HepG2 (cell line): Measurements from ENCODE around the gene MFSD6. TPM values are rescaled to one million over a fixed set of nuclear protein-coding genes. Genes with fewer than 3 reads are reported as not detected.
A peak's percentile ranks its signal among the peaks of the same experiment; 100 is the strongest.

ENCODE experiments used
- ADNP ChIP-seq: sonication (generic); formaldehyde crosslinking; IDR thresholded peaks from 2 replicates; pipeline ENCODE4 v1.4.0; 2020; ENCODE audit warnings: missing genetic modification reagents
- ATF1 ChIP-seq: IDR thresholded peaks from 2 replicates; pipeline ENCODE4 v1.6.1; 2016; ENCODE audit warnings: mild to moderate bottlenecking, control low read depth
- DNMT1 ChIP-seq: sonication (generic); formaldehyde crosslinking; IDR thresholded peaks from 2 replicates; pipeline ENCODE4 v1.5.1; 2020; ENCODE audit warnings: mild to moderate bottlenecking, missing genetic modification reagents
- GABPA ChIP-seq, 2 experiments: IDR thresholded peaks; 2 replicates each; pipeline ENCODE4 v1.6.1; 2011 to 2016; ENCODE audit warnings: low read depth in 2 of 2, low read length in 1 of 2, missing biosample characterization in 1 of 2, missing genetic modification characterization in 1 of 2
- HNRNPLL ChIP-seq: fragments of 200-400 bp; formaldehyde crosslinking; IDR thresholded peaks from 2 replicates; pipeline ENCODE4 v1.6.1; 2017; ENCODE audit warnings: mild to moderate bottlenecking, low read depth, low read length; ENCODE audit not compliant: poor library complexity, severe bottlenecking
- MAFF ChIP-seq: IDR thresholded peaks from 2 replicates; pipeline ENCODE4 v1.6.1; 2011; ENCODE audit warnings: low read depth, low read length, improper control_type of control experiment
- MEIS1 ChIP-seq: sonication (generic); formaldehyde crosslinking; IDR thresholded peaks from 2 replicates; pipeline ENCODE4 v1.9.0; 2021; ENCODE audit warnings: mild to moderate bottlenecking, missing genetic modification reagents, moderate library complexity, borderline replicate concordance
- MYNN ChIP-seq: sonication (generic); formaldehyde crosslinking; IDR thresholded peaks from 2 replicates; pipeline ENCODE4 v1.4.0; 2020; ENCODE audit warnings: mild to moderate bottlenecking, low read depth, missing genetic modification reagents
- NFIC ChIP-seq: IDR thresholded peaks from 2 replicates; pipeline ENCODE4 v1.6.1; 2012; ENCODE audit warnings: mild to moderate bottlenecking, low read length, inconsistent platforms
- NKX3-1 ChIP-seq: sonication (generic); formaldehyde crosslinking; IDR thresholded peaks from 2 replicates; pipeline ENCODE4 v1.5.0; 2020; ENCODE audit warnings: missing genetic modification reagents
- NPAS2 ChIP-seq: sonication (generic); formaldehyde crosslinking; IDR thresholded peaks from 2 replicates; pipeline ENCODE4 v1.8.0; 2022; ENCODE audit warnings: mild to moderate bottlenecking, missing genetic modification reagents, borderline replicate concordance
- PRPF4 ChIP-seq: fragments of 200-400 bp; formaldehyde crosslinking; IDR thresholded peaks from 2 replicates; pipeline ENCODE4 v1.6.1; 2016; ENCODE audit warnings: low read length, low read depth; ENCODE audit not compliant: poor library complexity, severe bottlenecking
- RFXANK ChIP-seq: IDR thresholded peaks from 2 replicates; pipeline ENCODE4 v1.6.1; 2016
- SP1 ChIP-seq, 2 experiments: fragments of 450-650 bp in 1 of 2; sonication (generic) in 1 of 2; formaldehyde crosslinking in 1 of 2; IDR thresholded peaks; 2 replicates each; pipeline versions ENCODE4 v1.4.0 to v1.6.1; 2016 to 2020; ENCODE audit warnings: missing genetic modification reagents in 1 of 2
- TEAD3 ChIP-seq: optimal IDR thresholded peaks from 2 replicates; pipeline ENCODE3; 2016; ENCODE audit warnings: borderline replicate concordance
- ZBTB20 ChIP-seq: sonication (generic); formaldehyde crosslinking; IDR thresholded peaks from 2 replicates; pipeline ENCODE4 v1.8.1; 2023; ENCODE audit warnings: missing genetic modification reagents, low read depth, mild to moderate bottlenecking, borderline replicate concordance
- ZMYM3 ChIP-seq: sonication (generic); formaldehyde crosslinking; IDR thresholded peaks from 2 replicates; pipeline ENCODE4 v1.5.1; 2020; ENCODE audit warnings: mild to moderate bottlenecking, missing genetic modification reagents
- ZNF124 ChIP-seq: sonication (generic); formaldehyde crosslinking; IDR thresholded peaks from 2 replicates; pipeline ENCODE4 v1.4.0; 2020; ENCODE audit warnings: missing genetic modification reagents
- ZNF205 ChIP-seq: IDR thresholded peaks from 2 replicates; pipeline ENCODE4 v1.6.1; 2018; ENCODE audit warnings: missing biosample characterization, missing genetic modification reagents
- ZNF282 ChIP-seq: fragments of 450-650 bp; IDR thresholded peaks from 2 replicates; pipeline ENCODE4 v1.6.1; 2018; ENCODE audit not compliant: partially characterized antibody
- ZNF317 ChIP-seq: sonication (generic); formaldehyde crosslinking; IDR thresholded peaks from 2 replicates; pipeline ENCODE4 v1.5.0; 2020; ENCODE audit warnings: mild to moderate bottlenecking, missing genetic modification reagents
- ZNF441 ChIP-seq: sonication (generic); formaldehyde crosslinking; IDR thresholded peaks from 2 replicates; pipeline ENCODE4 v1.7.0; 2021; ENCODE audit warnings: missing genetic modification reagents, borderline replicate concordance
- ZNF598 ChIP-seq: sonication (generic); formaldehyde crosslinking; IDR thresholded peaks from 2 replicates; pipeline ENCODE4 v1.5.1; 2020; ENCODE audit warnings: mild to moderate bottlenecking, missing genetic modification reagents, borderline replicate concordance
- ZNF672 ChIP-seq: sonication (generic); formaldehyde crosslinking; IDR thresholded peaks from 2 replicates; pipeline ENCODE4 v1.8.1; 2022; ENCODE audit warnings: missing genetic modification reagents
- ZNF761 ChIP-seq: sonication (generic); formaldehyde crosslinking; conservative IDR thresholded peaks from 2 replicates; pipeline ENCODE4 v1.4.0; 2020; ENCODE audit warnings: mild to moderate bottlenecking, missing genetic modification reagents
- ZSCAN22 ChIP-seq: sonication (generic); formaldehyde crosslinking; IDR thresholded peaks from 2 replicates; pipeline ENCODE4 v1.4.0; 2020; ENCODE audit warnings: mild to moderate bottlenecking, missing genetic modification reagents
- polyA plus RNA-seq, 8 experiments: library from polyadenylated mRNA; depleted of rRNA in 3 of 8; stranded (reverse) in 7 of 8; unstranded in 1 of 8; fragments of >200 nt; fragmentation: Illumina TruSeq in 4 of 8; extraction: Trizol in 4 of 8; gene quantifications; 2 replicates each; pipeline versions ENCODE4 v1.2.1 to v1.2.3, GENCODE V29; 2011 to 2016; ENCODE audit warnings: low read depth in 4 of 8, missing spikeins in 1 of 8, mixed read lengths in 1 of 8; ENCODE audit not compliant: insufficient read depth in 1 of 8
- total RNA-seq, 5 experiments: library from RNA; depleted of rRNA; stranded (reverse); fragments of >200 nt; fragmentation: Illumina TruSeq; extraction: Trizol; gene quantifications; 2 replicates each; pipeline ENCODE4 v1.2.3, GENCODE V29; 2016; ENCODE audit warnings: low read depth in 1 of 5
- TF ChIP-seq, protein P1 (sequence below): sonication (generic); formaldehyde crosslinking; IDR thresholded peaks from 2 replicates; pipeline ENCODE4; 2020; ENCODE audit warnings: missing genetic modification reagents, mild to moderate bottlenecking, borderline replicate concordance
- TF ChIP-seq, protein P2 (sequence below): sonication (generic); formaldehyde crosslinking; conservative IDR thresholded peaks from 2 replicates; pipeline ENCODE4 v1.8.1; 2023; ENCODE audit warnings: missing genetic modification reagents
- TF ChIP-seq, protein P3 (sequence below): sonication (generic); formaldehyde crosslinking; IDR thresholded peaks from 2 replicates; pipeline ENCODE4 v1.4.0; 2020; ENCODE audit warnings: mild to moderate bottlenecking, missing genetic modification reagents

MFSD6 gene
- total and polyA plus RNA-seq, 2 of the 13 experiments (the other 11 are each of a cell fraction or from before 2014, with no cell fraction given), result 0.92 to 1.4 TPM

DNA sequence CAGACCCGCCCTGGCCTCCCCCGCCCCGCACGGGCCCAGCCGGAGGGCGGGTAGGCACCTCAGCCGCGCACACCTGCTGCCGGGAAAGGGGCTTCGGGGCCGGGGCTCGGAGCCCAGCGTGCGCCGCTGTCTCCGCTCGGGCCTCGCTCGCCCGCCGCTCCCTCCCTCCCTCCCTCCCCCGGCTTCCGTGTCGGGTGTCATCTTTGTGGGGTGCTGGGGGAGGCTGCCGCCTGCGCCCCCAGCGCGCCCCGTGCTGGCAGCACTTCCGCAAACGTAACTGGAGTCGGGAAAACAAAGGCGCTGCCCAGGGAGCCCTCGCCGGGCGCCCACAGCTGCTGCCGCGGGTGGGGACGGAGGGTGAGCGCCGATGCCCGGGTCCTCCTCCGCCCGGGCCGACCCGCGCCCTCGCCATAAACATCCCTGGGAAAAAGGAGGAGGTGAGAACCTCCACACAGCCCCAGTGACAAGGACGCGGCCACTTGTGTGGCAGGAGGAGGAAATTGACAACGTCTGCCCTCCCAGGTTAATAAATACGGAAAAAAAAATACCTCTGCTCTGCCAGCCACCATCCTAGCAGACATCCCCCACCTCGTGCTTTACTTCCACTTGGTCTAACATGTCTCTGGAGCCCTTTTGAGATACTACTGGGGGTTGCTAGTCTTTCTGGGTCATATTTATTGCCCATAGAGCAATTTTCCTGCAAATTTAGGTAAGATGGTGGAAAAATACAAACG is 550 bp downstream of the MFSD6 start (continued):
- TF ChIP-seq, protein P1, sequence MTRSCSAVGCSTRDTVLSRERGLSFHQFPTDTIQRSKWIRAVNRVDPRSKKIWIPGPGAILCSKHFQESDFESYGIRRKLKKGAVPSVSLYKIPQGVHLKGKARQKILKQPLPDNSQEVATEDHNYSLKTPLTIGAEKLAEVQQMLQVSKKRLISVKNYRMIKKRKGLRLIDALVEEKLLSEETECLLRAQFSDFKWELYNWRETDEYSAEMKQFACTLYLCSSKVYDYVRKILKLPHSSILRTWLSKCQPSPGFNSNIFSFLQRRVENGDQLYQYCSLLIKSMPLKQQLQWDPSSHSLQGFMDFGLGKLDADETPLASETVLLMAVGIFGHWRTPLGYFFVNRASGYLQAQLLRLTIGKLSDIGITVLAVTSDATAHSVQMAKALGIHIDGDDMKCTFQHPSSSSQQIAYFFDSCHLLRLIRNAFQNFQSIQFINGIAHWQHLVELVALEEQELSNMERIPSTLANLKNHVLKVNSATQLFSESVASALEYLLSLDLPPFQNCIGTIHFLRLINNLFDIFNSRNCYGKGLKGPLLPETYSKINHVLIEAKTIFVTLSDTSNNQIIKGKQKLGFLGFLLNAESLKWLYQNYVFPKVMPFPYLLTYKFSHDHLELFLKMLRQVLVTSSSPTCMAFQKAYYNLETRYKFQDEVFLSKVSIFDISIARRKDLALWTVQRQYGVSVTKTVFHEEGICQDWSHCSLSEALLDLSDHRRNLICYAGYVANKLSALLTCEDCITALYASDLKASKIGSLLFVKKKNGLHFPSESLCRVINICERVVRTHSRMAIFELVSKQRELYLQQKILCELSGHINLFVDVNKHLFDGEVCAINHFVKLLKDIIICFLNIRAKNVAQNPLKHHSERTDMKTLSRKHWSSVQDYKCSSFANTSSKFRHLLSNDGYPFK (CRISPR knock-in tag), result no peak
- TF ChIP-seq ZNF205 (CRISPR knock-in tag) (no peak), GABPA (IDR thresholded peaks at IDR 0.05; ENCODE audit: low read depth, low read length) (no peak), GABPA (CRISPR knock-in tag; IDR thresholded peaks at IDR 0.05; ENCODE audit: low read depth) (no peak), ZNF124 (CRISPR knock-in tag) (0 out of 2 replicates have a peak, but pooled peaks have one; percentile 58), ZMYM3 (CRISPR knock-in tag) (no peak), HNRNPLL (peak; percentile 87), SP1 (IDR thresholded peaks at IDR 0.05) (no peak), SP1 (CRISPR knock-in tag; IDR thresholded peaks at IDR 0.05) (no peak), NPAS2 (CRISPR knock-in tag) (no peak), ZNF317 (CRISPR knock-in tag) (no peak), TEAD3 (CRISPR knock-in tag) (no peak), NKX3-1 (CRISPR knock-in tag) (no peak), ZNF598 (CRISPR knock-in tag) (no peak), ADNP (CRISPR knock-in tag) (no peak), ZNF282 (no peak), ZNF761 (CRISPR knock-in tag) (no peak), MYNN (CRISPR knock-in tag) (no peak), ZNF672 (CRISPR knock-in tag) (no peak), ZNF441 (no peak), ATF1 (CRISPR knock-in tag) (no peak), ZSCAN22 (CRISPR knock-in tag) (no peak), MEIS1 (CRISPR knock-in tag) (no peak), NFIC (no peak), PRPF4 (no peak), MAFF (no peak), ZBTB20 (CRISPR knock-in tag) (0 out of 2 replicates have a peak, but pooled peaks have one; percentile 17), RFXANK (CRISPR knock-in tag) (no peak), DNMT1 (no peak)
- TF ChIP-seq, protein P2, sequence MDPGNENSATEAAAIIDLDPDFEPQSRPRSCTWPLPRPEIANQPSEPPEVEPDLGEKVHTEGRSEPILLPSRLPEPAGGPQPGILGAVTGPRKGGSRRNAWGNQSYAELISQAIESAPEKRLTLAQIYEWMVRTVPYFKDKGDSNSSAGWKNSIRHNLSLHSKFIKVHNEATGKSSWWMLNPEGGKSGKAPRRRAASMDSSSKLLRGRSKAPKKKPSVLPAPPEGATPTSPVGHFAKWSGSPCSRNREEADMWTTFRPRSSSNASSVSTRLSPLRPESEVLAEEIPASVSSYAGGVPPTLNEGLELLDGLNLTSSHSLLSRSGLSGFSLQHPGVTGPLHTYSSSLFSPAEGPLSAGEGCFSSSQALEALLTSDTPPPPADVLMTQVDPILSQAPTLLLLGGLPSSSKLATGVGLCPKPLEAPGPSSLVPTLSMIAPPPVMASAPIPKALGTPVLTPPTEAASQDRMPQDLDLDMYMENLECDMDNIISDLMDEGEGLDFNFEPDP, result no peak
- TF ChIP-seq, protein P3, sequence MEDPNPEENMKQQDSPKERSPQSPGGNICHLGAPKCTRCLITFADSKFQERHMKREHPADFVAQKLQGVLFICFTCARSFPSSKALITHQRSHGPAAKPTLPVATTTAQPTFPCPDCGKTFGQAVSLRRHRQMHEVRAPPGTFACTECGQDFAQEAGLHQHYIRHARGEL (CRISPR knock-in tag), result no peak
